ENCODE results near the gene DMPK.

Gene DMPK, protein sequence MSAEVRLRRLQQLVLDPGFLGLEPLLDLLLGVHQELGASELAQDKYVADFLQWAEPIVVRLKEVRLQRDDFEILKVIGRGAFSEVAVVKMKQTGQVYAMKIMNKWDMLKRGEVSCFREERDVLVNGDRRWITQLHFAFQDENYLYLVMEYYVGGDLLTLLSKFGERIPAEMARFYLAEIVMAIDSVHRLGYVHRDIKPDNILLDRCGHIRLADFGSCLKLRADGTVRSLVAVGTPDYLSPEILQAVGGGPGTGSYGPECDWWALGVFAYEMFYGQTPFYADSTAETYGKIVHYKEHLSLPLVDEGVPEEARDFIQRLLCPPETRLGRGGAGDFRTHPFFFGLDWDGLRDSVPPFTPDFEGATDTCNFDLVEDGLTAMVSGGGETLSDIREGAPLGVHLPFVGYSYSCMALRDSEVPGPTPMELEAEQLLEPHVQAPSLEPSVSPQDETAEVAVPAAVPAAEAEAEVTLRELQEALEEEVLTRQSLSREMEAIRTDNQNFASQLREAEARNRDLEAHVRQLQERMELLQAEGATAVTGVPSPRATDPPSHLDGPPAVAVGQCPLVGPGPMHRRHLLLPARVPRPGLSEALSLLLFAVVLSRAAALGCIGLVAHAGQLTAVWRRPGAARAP

DNA sequence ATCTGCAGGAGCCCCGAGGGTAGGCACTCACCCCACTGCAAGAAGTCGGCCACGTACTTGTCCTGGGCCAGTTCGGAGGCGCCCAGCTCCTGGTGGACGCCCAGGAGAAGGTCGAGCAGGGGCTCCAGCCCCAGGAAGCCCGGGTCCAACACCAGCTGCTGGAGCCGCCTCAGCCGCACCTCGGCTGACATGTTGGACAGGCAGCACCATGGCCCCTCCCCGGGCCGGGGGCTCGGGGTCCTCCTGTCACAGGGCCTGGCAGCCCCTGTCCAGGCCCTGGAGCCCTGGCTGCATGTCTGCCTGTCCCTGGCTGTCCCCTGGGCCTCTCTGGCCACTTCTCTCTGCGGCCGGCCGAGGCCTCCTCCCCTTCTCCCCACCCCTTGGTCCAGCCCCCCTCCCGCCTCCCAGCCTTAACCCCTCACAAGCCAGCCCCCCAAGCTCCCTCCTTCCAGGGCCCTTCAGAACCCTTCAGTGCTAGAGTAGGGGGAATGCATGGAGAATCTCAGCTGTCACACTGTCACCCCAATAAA, at the start of gene DMPK:
TSS of gene DMPK (minus strand) at position 329 of the 530 bp plus-strand sequence. CDS start at position 191, 138 bp downstream.
- no peak within 1 kb of the TSS for H3K27ac Mint-ChIP-seq
- ATAC-seq (ENCODE audit: low read depth), result no peak
- no peaks in the 10 kb centered on the region for H3K9me3 Mint-ChIP-seq
- no peak within 1 kb of the TSS for H3K4me3 Mint-ChIP-seq
- no peak for DNase-seq (ENCODE audit: low spot score in 2 of 2)
- peaks cover 15% of the 10 kb centered on the region for H3K36me3 Mint-ChIP-seq
- H3K27me3 Mint-ChIP-seq, result peaks cover 14% of the 10 kb centered on the region
- peaks cover 21% of the 10 kb centered on the region for H3K4me1 Mint-ChIP-seq

GRCh38 chr19:45828945-45829344, 46.7 kb upstream of the DMPK start:
- no peak for DNase-seq (ENCODE audit: low spot score in 2 of 2)
- Mint-ChIP-seq H3K4me3 (no peak overlapping the region), H3K4me1 (peaks cover 3% of the 10 kb centered on the region), H3K36me3 (peaks cover 43% of the 10 kb centered on the region), H3K9me3 (no peaks in the 10 kb centered on the region), H3K27me3 (no peaks in the 10 kb centered on the region), H3K27ac (no peak overlapping the region)
- no peak for ATAC-seq (ENCODE audit: low read depth)

DNA sequence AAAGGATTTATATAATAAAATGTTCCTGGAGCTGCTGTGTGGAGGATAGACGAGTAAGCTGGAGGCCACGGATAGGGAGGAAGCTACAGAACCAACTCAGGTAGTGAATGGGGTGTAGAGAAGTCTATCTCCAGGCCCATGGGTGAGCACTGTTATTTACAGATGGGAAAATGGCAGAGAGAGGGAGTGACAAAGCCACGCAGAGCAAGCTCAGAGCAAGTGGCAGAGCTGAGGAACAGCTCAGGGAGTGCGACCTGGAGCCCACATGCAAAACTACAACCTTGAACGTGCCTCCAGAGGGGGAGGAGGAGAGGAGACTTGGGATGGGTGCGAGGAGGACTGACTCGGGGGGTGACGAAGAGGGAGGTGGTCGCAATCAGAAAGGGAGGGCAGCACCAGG, 46.2 kb upstream of the DMPK start:
- Mint-ChIP-seq H3K27me3 (no peaks in the 10 kb centered on the region), H3K9me3 (no peaks in the 10 kb centered on the region), H3K4me1 (peaks cover 3% of the 10 kb centered on the region), H3K36me3 (peaks cover 43% of the 10 kb centered on the region), H3K27ac (no peak overlapping the region), H3K4me3 (no peak overlapping the region)
- ATAC-seq (ENCODE audit: low read depth) (no peak), DNase-seq (ENCODE audit: low spot score in 2 of 2) (no peak)

DNA sequence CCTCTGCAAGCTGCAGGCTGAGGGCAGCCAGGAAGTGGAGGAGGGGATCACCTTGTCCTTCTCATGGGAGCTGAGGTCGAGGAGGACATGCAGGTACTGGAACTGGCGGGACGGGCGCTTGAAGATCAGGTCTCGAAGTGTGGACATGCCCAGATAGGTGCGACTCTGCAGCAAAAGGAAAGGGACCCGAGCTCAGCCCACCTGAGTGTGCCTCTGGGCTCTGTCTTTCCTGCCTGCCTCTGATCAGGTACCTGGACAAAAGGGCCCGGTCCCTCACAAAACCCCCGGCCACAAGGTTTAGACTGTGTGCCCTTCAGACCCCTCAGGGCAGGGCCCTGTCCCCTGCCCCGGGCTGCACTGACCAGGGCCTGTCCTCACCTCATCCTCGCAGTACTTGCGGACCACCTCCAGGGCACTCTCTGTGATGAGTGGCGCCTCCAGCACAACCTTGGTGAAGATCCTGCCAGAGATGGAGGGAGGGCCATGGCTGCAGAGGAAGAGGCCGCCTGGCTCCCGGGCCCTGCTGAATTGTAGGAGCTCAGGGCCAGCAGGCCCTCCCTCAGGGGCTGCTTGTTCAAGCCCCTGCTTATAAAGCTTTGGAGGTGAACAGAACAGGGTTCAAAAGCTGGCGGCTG, 45.3 kb upstream of the DMPK start:
- Mint-ChIP-seq H3K4me1 (peaks cover 3% of the 10 kb centered on the region), H3K27ac (no peak overlapping the region), H3K4me3 (no peak overlapping the region), H3K27me3 (no peaks in the 10 kb centered on the region), H3K36me3 (peaks cover 43% of the 10 kb centered on the region), H3K9me3 (no peaks in the 10 kb centered on the region)
- no peak for DNase-seq (ENCODE audit: low spot score in 2 of 2)
- no peak for ATAC-seq (ENCODE audit: low read depth)

GRCh38 chr19:45826934-45827333, 44.6 kb upstream of the DMPK start:
- H3K4me3 Mint-ChIP-seq, result no peak overlapping the region
- no peak overlapping the region for H3K27ac Mint-ChIP-seq
- no peaks in the 10 kb centered on the region for H3K27me3 Mint-ChIP-seq
- ATAC-seq (ENCODE audit: low read depth), result no peak
- H3K36me3 Mint-ChIP-seq, result peaks cover 40% of the 10 kb centered on the region
- no peaks in the 10 kb centered on the region for H3K9me3 Mint-ChIP-seq
- H3K4me1 Mint-ChIP-seq, result peaks cover 3% of the 10 kb centered on the region
- DNase-seq (ENCODE audit: low spot score in 2 of 2), result no peak

DNA sequence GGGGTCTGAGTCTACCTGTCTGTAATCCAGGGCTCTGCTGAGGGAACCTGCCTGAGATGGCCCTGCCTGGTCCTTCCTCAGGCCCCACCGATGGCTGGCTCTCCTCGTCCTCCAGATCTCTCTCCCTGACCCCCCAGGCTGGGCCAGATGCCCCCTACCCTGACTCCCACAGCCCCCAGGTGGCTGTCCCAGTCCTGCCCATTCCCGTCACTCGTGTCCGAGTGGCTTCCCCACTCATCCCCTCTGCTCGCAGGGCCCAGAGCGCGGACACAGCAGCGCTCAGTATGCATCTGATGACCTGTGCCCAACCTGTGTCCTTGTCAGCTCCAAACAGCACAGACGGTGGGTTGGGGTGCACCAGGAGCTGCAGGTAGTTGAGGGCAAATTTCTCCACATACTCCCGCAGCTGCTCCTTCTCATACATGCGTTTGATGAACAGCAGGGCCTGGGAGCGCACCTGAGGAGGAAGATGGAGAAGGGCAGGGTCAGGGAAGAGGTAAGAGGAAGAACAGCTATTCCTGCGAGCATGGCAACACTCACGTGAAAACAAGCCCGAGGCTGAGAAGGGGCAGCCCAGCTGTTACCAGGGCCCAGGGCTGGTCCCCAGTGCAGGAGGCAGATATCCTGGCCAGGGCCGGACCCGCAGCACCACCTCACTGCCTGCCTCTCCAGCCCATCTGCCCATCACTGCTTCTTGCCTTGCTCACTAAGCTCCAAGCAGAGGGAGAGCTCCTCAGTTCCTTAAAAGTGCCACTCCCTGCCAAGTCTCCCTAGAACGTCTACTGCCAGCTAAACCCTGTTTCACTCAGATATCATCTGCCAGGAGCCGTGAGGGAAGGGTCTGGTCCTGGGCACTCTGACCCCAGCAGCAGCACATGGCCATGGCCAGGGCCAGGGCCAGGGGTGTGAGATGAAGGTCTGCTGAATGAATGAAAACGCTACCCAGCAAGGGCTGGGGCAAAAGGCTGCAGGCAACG, 43.9 kb upstream of the DMPK start:
- no peaks in the 10 kb centered on the region for H3K27me3 Mint-ChIP-seq

GRCh38 chr19:45825263-45825605, 42.9 kb upstream of the DMPK start:
- H3K4me1 Mint-ChIP-seq, result peaks cover 3% of the 10 kb centered on the region
- H3K36me3 Mint-ChIP-seq, result peaks cover 35% of the 10 kb centered on the region
- H3K27me3 Mint-ChIP-seq, result no peaks in the 10 kb centered on the region
- ATAC-seq (ENCODE audit: low read depth) (no peak), DNase-seq (ENCODE audit: low spot score in 2 of 2) (no peak)
- H3K9me3 Mint-ChIP-seq, result no peaks in the 10 kb centered on the region
- H3K27ac Mint-ChIP-seq, result no peak overlapping the region
- H3K4me3 Mint-ChIP-seq, result no peak overlapping the region

More for the DNA sequence above, 43.9 kb upstream of the DMPK start:
- Mint-ChIP-seq H3K9me3 (no peaks in the 10 kb centered on the region), H3K27ac (no peak overlapping the region), H3K4me3 (no peak overlapping the region), H3K36me3 (peaks cover 37% of the 10 kb centered on the region), H3K4me1 (peaks cover 3% of the 10 kb centered on the region)
- no peak for ATAC-seq (ENCODE audit: low read depth)
- no peak for DNase-seq (ENCODE audit: low spot score in 2 of 2)

DNA sequence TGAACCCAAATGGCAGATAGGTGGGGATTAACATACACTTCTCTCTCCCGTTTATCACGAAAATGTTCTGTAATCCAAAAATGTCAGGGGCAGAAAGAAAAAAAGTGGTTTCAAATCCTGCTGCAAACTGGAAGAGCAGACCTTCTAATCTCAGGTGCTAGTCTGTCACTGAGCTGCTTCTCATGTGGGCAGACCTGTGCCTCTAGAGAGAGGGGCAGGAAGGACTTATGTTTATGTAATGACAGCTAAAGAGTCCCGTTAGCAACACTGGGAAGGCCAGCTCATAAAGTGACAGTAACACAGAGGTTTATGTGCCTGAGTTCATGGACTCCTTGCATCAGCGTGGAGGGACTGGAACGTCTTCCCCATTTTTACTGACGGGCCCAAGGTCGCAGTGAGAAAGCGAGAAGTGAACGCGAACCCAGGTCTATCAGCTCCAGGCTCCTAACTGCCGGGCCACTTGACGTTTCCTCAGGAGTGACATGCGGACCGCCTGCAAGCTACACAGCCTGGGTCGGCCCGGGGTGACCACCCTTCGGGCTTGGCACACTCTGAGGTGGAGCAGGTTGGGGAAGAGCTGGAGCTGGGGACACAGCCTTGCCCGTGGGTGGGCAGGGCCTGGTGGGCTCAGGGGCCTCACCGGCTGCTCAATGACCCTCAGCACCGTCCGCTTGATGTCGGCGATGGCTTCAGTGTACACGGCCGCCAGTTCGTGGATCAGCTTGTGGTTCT, 42.4 kb upstream of the DMPK start:
- no peaks in the 10 kb centered on the region for H3K27me3 Mint-ChIP-seq
- H3K27ac Mint-ChIP-seq, result no peak overlapping the region
- H3K4me1 Mint-ChIP-seq, result peaks cover 3% of the 10 kb centered on the region
- H3K36me3 Mint-ChIP-seq, result peaks cover 30% of the 10 kb centered on the region
- ATAC-seq (ENCODE audit: low read depth) (no peak), DNase-seq (ENCODE audit: low spot score in 2 of 2) (no peak)
- no peaks in the 10 kb centered on the region for H3K9me3 Mint-ChIP-seq
- no peak overlapping the region for H3K4me3 Mint-ChIP-seq

- Mint-ChIP-seq H3K27ac (no peak overlapping the region), H3K9me3 (no peaks in the 10 kb centered on the region), H3K4me1 (peaks cover 3% of the 10 kb centered on the region), H3K36me3 (peaks cover 29% of the 10 kb centered on the region), H3K27me3 (no peaks in the 10 kb centered on the region), H3K4me3 (no peak overlapping the region)
- ATAC-seq (ENCODE audit: low read depth) (no peak), DNase-seq (ENCODE audit: low spot score in 2 of 2) (no peak)
These were observed 41.8 kb upstream of the DMPK start for GRCh38 chr19:45824041-45824471.

DNA sequence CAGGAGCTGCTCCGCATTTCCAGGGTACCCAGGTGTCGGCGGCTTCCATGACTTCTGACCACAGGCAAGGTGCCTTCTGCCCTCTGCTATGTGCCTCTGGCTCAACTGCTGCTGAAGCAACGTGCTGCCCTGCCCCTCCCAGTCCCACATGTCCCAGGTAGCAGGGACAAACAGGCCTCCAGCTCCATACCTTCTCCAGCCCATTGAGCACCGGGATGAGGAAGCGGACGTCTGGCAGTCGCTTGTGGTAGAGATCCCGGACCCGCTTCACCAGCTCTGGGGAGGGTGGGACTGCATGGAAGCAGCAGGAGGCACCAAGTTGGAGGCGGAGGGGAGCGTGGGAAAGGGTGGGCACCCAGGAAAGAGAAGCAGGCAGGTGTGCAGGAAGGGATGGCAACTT, 40.9 kb upstream of the DMPK start:
- no peaks in the 10 kb centered on the region for H3K9me3 Mint-ChIP-seq
- no peak for ATAC-seq (ENCODE audit: low read depth)
- H3K27ac Mint-ChIP-seq, result no peak overlapping the region
- peaks cover 22% of the 10 kb centered on the region for H3K36me3 Mint-ChIP-seq
- no peak for DNase-seq (ENCODE audit: low spot score in 2 of 2)
- H3K4me1 Mint-ChIP-seq, result no peaks in the 10 kb centered on the region
- H3K27me3 Mint-ChIP-seq, result no peaks in the 10 kb centered on the region
- H3K4me3 Mint-ChIP-seq, result no peak overlapping the region

GRCh38 chr19:45822716-45823115, 40.4 kb upstream of the DMPK start:
- Mint-ChIP-seq H3K27ac (no peak overlapping the region), H3K27me3 (no peaks in the 10 kb centered on the region), H3K36me3 (peaks cover 18% of the 10 kb centered on the region), H3K9me3 (no peaks in the 10 kb centered on the region), H3K4me3 (no peak overlapping the region), H3K4me1 (no peaks in the 10 kb centered on the region)
- ATAC-seq (ENCODE audit: low read depth), result no peak
- no peak for DNase-seq (ENCODE audit: low spot score in 2 of 2)

GRCh38 chr19:45821570-45821969, 39.3 kb upstream of the DMPK start:
- no peaks in the 10 kb centered on the region for H3K9me3 Mint-ChIP-seq
- peaks cover 3% of the 10 kb centered on the region for H3K4me1 Mint-ChIP-seq
- DNase-seq (ENCODE audit: low spot score in 2 of 2) (no peak), ATAC-seq (ENCODE audit: low read depth) (no peak)
- no peak overlapping the region for H3K27ac Mint-ChIP-seq
- peaks cover 14% of the 10 kb centered on the region for H3K36me3 Mint-ChIP-seq
- H3K4me3 Mint-ChIP-seq, result no peak overlapping the region
- H3K27me3 Mint-ChIP-seq, result no peaks in the 10 kb centered on the region

DNA sequence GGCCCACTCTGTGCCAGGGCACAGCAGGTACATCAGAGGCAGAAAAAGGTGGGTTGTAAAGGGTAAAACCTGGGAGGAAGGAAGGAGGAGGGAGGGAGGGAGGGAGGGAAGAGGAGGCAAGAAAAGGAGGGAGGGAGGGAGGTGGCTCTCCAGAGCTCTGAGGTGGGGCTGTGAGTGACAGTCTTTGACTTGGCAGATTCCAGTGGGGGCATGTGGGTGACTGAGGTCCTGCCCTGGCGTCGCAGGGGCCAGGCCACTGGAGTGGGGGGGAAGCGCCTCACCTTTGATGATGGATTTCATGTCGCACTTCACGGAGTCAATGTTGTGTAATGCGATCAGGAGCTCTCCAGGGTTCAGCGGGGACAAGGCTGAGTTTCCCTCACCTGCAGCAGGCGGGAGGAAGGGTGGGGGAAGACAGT, 38.8 kb upstream of the DMPK start:
- Mint-ChIP-seq H3K9me3 (no peaks in the 10 kb centered on the region), H3K27ac (no peak overlapping the region), H3K27me3 (no peaks in the 10 kb centered on the region), H3K4me3 (no peak overlapping the region), H3K4me1 (peaks cover 3% of the 10 kb centered on the region), H3K36me3 (peaks cover 13% of the 10 kb centered on the region)
- no peak for DNase-seq (ENCODE audit: low spot score in 2 of 2)
- no peak for ATAC-seq (ENCODE audit: low read depth)
